ENCODE measurements around the gene KISS1R.

DNA sequence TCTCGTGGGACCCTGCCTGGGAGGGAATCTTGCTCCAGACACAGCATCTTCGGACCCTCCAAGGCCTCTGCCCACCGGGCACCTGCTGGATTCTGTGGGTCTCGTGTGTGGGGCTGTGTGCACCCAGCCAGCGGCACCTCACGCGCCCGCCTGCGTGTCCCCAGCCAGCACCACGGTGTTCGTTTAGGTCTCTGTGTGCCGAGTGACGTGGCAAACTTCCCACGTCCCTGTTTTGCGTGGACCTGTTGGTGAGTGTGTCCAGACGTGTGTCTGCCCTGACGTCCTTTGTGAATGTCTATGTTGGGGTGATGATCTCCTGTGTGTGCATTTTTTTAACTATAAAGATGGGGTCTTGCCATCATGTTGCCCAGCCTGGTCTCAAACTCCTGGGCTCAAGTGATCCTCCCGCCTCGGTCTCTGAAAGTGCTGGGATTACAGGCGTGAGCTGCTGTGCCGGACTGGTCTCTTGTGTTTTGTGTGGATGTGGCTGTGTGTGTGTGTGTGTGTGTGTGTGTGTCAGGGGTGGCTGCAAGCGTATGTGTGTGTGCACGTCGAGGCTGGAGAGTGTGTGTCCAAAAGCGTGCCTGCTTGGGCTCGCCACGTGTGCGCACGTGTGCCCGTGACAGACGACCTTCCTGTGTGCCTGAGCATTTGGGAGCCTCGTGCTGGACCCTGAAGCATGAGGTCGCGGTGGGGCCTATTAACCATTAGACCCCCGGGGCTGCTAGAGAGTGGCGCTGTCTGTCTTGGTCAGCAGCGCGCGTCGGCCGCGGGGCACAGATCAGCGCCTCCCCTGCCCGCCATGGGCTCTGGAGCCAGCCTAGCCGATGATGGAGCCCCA, 24.4 kb downstream of the KISS1R start:
- TF ChIP-seq, protein P1, sequence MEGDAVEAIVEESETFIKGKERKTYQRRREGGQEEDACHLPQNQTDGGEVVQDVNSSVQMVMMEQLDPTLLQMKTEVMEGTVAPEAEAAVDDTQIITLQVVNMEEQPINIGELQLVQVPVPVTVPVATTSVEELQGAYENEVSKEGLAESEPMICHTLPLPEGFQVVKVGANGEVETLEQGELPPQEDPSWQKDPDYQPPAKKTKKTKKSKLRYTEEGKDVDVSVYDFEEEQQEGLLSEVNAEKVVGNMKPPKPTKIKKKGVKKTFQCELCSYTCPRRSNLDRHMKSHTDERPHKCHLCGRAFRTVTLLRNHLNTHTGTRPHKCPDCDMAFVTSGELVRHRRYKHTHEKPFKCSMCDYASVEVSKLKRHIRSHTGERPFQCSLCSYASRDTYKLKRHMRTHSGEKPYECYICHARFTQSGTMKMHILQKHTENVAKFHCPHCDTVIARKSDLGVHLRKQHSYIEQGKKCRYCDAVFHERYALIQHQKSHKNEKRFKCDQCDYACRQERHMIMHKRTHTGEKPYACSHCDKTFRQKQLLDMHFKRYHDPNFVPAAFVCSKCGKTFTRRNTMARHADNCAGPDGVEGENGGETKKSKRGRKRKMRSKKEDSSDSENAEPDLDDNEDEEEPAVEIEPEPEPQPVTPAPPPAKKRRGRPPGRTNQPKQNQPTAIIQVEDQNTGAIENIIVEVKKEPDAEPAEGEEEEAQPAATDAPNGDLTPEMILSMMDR (conservative IDR thresholded peaks at IDR 0.05; ENCODE audit: low read depth, low read length) = no peak
- no peak for TF ChIP-seq POLR2A (IDR thresholded peaks at IDR 0.05; ENCODE audit: low read depth, low read length)
- no peak for TF ChIP-seq MXI1 (IDR thresholded peaks at IDR 0.05; ENCODE audit: borderline replicate concordance, low read depth, low read length)

Data from IMR-90 (cell line).